Islet of Langerhans (tissue), 1 donor: Measurements from ENCODE around the gene ADAMTS2.

Experiments
- FAIRE-seq: peaks from one replicate; lab custom pipeline; 2011; peaks lifted over from hg19 to GRCh38; lab: Jason Lieb, UNC

The ADAMTS2 gene

GRCh38 chr5:179137643-179138567, 207.4 kb downstream of the ADAMTS2 start:
- FAIRE-seq = no peak

- no peak for FAIRE-seq
Observed at GRCh38 chr5:179137016-179137642, 208.1 kb downstream of the ADAMTS2 start.

- FAIRE-seq = no peak
Observed at GRCh38 chr5:179135441-179136215, 209.6 kb downstream of the ADAMTS2 start.

- FAIRE-seq = no peak
Observed at GRCh38 chr5:179135006-179135405, 210.3 kb downstream of the ADAMTS2 start.

GRCh38 chr5:179134511-179134910, 210.8 kb downstream of the ADAMTS2 start:
- FAIRE-seq = no peak

- FAIRE-seq = no peak
Observed at GRCh38 chr5:179132586-179133355, 212.5 kb downstream of the ADAMTS2 start.

- FAIRE-seq = no peak
Observed at GRCh38 chr5:179131886-179132585, 213.2 kb downstream of the ADAMTS2 start.

GRCh38 chr5:179131321-179131835, 213.9 kb downstream of the ADAMTS2 start:
- no peak for FAIRE-seq

GRCh38 chr5:179130101-179130681, 215.1 kb downstream of the ADAMTS2 start:
- no peak for FAIRE-seq

- FAIRE-seq = no peak
Observed at GRCh38 chr5:179129607-179130071, 215.6 kb downstream of the ADAMTS2 start.

- FAIRE-seq = no peak
Observed at GRCh38 chr5:179128976-179129375, 216.3 kb downstream of the ADAMTS2 start.

- no peak for FAIRE-seq
Observed at GRCh38 chr5:179128041-179128365, 217.3 kb downstream of the ADAMTS2 start.

GRCh38 chr5:179127136-179128040, 217.9 kb downstream of the ADAMTS2 start:
- no peak for FAIRE-seq

- FAIRE-seq = no peak
Observed at GRCh38 chr5:179126506-179126991, 218.7 kb downstream of the ADAMTS2 start.

- no peak for FAIRE-seq
Observed at GRCh38 chr5:179125789-179126505, 219.3 kb downstream of the ADAMTS2 start.

GRCh38 chr5:179124853-179125788, 220.1 kb downstream of the ADAMTS2 start:
- no peak for FAIRE-seq

GRCh38 chr5:179124273-179124852, 220.9 kb downstream of the ADAMTS2 start:
- FAIRE-seq = no peak
